ENCODE measurements around the gene TCF7L2. TPM values are rescaled to one million over a fixed set of nuclear protein-coding genes. Genes with fewer than 3 reads are reported as not detected.
A peak's percentile ranks its signal among the peaks of the same experiment; 100 is the strongest.

Gene TCF7L2
- polyA plus RNA-seq, 3 donors = 2.1 to 23.5 (median 6.1) TPM

DNA sequence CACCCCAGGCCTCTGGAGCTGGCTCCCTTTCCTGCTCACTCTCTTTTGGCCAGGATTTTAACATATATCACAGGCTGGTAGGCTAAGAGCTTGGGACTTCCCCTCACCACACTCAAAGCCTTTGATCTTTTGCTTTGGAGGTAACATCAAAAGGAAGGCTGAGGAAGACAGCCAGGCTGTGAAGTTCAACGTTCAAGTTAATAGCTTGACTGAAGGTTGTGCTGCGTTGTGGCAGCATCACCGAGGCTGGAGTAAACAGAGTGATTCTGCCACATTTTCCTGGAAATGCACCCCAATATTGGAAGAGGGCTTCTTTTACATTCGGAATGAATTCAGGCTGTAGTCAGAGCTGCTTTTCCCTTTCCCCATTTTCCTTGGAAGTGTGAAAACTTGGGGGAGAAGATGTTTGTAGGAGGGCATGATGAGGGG is 57.3 kb downstream of the TCF7L2 start:
- Histone ChIP-seq H4K20me1 (ENCODE audit: insufficient read depth, low read length) (peaks cover 100% of the 10 kb centered on the region), H2AFZ (ENCODE audit: insufficient read depth, low read depth, low read length, poor library complexity, severe bottlenecking) (no peak overlapping the region), H3K4me2 (replicated peaks; ENCODE audit: extremely low read depth, low read length, poor library complexity, severe bottlenecking) (no peak overlapping the region), H3K9me3 (replicated peaks in 1 of 2; ENCODE audit: control insufficient read depth in 1 of 2, insufficient read depth in 1 of 2, low read length in 2 of 2) (no peaks in the 10 kb centered on the region), H3K4me1 (ENCODE audit: control insufficient read depth in 1 of 2, insufficient read depth in 2 of 2, low read length in 2 of 2) (peaks cover 10% of the 10 kb centered on the region in 2 donors), H3K36me3 (replicated peaks in 1 of 2; ENCODE audit: control insufficient read depth in 1 of 2, insufficient read depth in 2 of 2, low read length in 2 of 2) (peaks cover 0 to 6% of the 10 kb centered on the region in 2 donors), H3K4me3 (replicated peaks in 1 of 3; ENCODE audit: low read depth in 2 of 3, low read length in 3 of 3) (no peak overlapping the region), H3K9ac (ENCODE audit: insufficient read depth, low read length, poor library complexity, severe bottlenecking) (no peak overlapping the region), H3K27ac (ENCODE audit: low read depth in 1 of 2, low read length in 2 of 2) (no peak overlapping the region), H3K79me2 (ENCODE audit: insufficient read depth, low read length) (peaks cover 20% of the 10 kb centered on the region), H3K27me3 (ENCODE audit: control insufficient read depth in 2 of 2, insufficient read depth in 2 of 2, low read length in 2 of 2) (no peaks in the 10 kb centered on the region)
- Mint-ChIP-seq H3K36me3 (peaks cover 29 to 36% of the 10 kb centered on the region in 2 donors), H3K4me3 (no peak overlapping the region), H3K4me1 (peaks cover 40% of the 10 kb centered on the region), H3K27me3 (ENCODE audit: low read depth in 3 of 3) (peaks cover 0 to 18% (median 8%) of the 10 kb centered on the region in 3 donors), H3K9me3 (peaks cover 0 to 3% (median 0%) of the 10 kb centered on the region in 7 donors), H3K27ac (peak overlapping the region in 1 of 7 donors; percentile 52)
- 57% methylated on average over 3 of the region's 4 CpGs for WGBS (ENCODE audit: insufficient coverage)
- no peak for DNase-seq
- TF ChIP-seq, protein P1, sequence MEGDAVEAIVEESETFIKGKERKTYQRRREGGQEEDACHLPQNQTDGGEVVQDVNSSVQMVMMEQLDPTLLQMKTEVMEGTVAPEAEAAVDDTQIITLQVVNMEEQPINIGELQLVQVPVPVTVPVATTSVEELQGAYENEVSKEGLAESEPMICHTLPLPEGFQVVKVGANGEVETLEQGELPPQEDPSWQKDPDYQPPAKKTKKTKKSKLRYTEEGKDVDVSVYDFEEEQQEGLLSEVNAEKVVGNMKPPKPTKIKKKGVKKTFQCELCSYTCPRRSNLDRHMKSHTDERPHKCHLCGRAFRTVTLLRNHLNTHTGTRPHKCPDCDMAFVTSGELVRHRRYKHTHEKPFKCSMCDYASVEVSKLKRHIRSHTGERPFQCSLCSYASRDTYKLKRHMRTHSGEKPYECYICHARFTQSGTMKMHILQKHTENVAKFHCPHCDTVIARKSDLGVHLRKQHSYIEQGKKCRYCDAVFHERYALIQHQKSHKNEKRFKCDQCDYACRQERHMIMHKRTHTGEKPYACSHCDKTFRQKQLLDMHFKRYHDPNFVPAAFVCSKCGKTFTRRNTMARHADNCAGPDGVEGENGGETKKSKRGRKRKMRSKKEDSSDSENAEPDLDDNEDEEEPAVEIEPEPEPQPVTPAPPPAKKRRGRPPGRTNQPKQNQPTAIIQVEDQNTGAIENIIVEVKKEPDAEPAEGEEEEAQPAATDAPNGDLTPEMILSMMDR (IDR thresholded peaks at IDR 0.05) = no peak
- intact Hi-C loops (cut with micrococcal nuclease) = no loop called here

- H3K4me3 Mint-ChIP-seq = peak overlapping the region in 1 of 2 donors; percentile 11
- no peaks in the 10 kb centered on the region for H3K27me3 ChIP-seq (ENCODE audit: control insufficient read depth in 2 of 2, insufficient read depth in 2 of 2, low read length in 2 of 2)
- H4K20me1 ChIP-seq (ENCODE audit: insufficient read depth, low read length) = peaks cover 100% of the 10 kb centered on the region
- peaks cover 7 to 9% of the 10 kb centered on the region in 2 donors for H3K4me1 ChIP-seq (ENCODE audit: control insufficient read depth in 1 of 2, insufficient read depth in 2 of 2, low read length in 2 of 2)
- intact Hi-C loops (cut with micrococcal nuclease) = no loop called here
- peaks cover 39% of the 10 kb centered on the region for H3K4me1 Mint-ChIP-seq
- H3K79me2 ChIP-seq (ENCODE audit: insufficient read depth, low read length) = peaks cover 20% of the 10 kb centered on the region
- peaks cover 29 to 36% of the 10 kb centered on the region in 2 donors for H3K36me3 Mint-ChIP-seq
- no peak overlapping the region for H3K9ac ChIP-seq (ENCODE audit: insufficient read depth, low read length, poor library complexity, severe bottlenecking)
- H2AFZ ChIP-seq (ENCODE audit: insufficient read depth, low read depth, low read length, poor library complexity, severe bottlenecking) = no peak overlapping the region
- WGBS (ENCODE audit: insufficient coverage) = 63% methylated on average over 6 of the region's 8 CpGs
- peak in 2 of 3 donors; percentile 4 to 12 for DNase-seq
- TF ChIP-seq, protein P1 (IDR thresholded peaks at IDR 0.05) = no peak
- no peaks in the 10 kb centered on the region for H3K9me3 ChIP-seq (replicated peaks in 1 of 2; ENCODE audit: control insufficient read depth in 1 of 2, insufficient read depth in 1 of 2, low read length in 2 of 2)
- peaks cover 0 to 18% (median 8%) of the 10 kb centered on the region in 3 donors for H3K27me3 Mint-ChIP-seq (ENCODE audit: low read depth in 3 of 3)
- H3K4me2 ChIP-seq (replicated peaks; ENCODE audit: extremely low read depth, low read length, poor library complexity, severe bottlenecking) = no peak overlapping the region
- peaks cover 0 to 6% of the 10 kb centered on the region in 2 donors for H3K36me3 ChIP-seq (replicated peaks in 1 of 2; ENCODE audit: control insufficient read depth in 1 of 2, insufficient read depth in 2 of 2, low read length in 2 of 2)
- no peak overlapping the region for H3K4me3 ChIP-seq (replicated peaks in 1 of 3; ENCODE audit: low read depth in 2 of 3, low read length in 3 of 3)
- H3K9me3 Mint-ChIP-seq = peaks cover 0 to 3% (median 0%) of the 10 kb centered on the region in 7 donors
- H3K27ac ChIP-seq (ENCODE audit: low read depth in 1 of 2, low read length in 2 of 2) = no peak overlapping the region
- H3K27ac Mint-ChIP-seq = peak overlapping the region in 3 of 7 donors; percentile 51 to 57 (median 52)
Measured at GRCh38 chr10:113007821-113008220, 57.8 kb downstream of the TCF7L2 start.
